ENCODE data around the gene MED12L.

Gene MED12L

DNA sequence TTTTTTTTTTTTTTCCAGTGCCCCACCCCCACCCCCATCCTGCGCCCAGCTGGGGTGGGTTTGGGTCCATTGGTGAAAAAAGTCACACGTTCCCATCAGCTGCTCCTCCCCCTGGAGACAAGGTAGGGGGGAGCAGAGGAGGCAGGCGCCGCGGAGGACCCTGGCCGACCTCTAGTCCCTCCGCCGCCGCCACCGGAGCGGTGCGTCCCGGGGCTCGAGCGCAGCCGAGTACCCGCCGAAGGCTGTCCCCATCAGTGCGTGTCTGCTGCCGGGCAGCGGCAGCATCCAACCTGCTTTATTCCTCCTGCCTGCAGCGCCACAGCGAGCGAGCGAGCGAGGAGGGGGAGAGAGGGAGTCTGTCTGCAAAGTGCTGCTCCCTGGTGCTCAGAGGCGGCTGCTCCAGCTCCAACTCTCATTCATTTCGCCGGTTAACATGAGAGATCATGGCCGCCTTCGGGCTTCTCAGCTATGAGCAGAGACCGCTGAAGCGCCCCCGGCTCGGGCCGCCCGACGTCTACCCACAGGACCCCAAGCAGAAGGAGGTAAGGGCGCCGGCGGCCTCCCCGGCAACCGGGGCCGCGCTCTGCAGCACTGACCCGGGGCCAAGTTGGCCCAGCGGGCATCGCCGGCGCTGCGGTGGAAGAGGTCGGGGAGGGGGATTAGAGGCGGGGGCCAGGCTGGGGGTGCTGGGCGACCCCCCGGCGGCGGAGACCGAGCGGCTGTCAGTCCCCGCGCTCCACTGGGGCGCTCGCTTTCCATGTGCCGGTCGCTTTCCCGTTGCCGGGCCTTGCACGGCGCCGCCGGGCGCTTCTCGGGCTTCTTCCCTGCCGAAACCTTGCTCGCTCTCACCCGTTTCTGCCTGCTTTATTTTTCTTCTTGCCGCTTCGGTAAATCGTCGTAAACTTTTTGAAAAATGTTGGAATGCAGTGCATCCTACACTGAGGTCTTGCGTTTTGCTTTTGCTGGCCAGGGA, 1.3 kb downstream of the MED12L start:
- peak; percentile 65 for DNase-seq (ENCODE audit: low spot score)

DNA sequence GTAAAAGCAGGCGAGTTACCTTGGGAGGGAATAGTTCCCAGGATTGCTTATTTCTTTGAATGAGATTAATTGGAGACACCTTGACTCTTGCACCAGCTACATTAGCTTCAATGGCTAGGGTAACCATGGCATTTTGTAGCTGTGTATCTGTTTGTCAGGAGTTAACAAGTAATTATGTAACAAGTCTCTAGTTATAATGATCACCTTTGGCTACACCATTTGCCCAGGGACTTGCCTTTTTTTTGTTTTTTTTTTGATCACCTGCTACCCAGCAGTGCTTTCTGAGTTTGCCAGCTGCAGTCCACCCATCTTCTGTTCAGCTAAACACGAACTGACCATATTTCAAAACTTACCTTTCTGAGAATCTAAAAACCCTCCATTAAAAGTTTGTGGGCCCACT, 2.2 kb downstream of the MED12L start:
- DNase-seq (ENCODE audit: low spot score), result no peak

DNA sequence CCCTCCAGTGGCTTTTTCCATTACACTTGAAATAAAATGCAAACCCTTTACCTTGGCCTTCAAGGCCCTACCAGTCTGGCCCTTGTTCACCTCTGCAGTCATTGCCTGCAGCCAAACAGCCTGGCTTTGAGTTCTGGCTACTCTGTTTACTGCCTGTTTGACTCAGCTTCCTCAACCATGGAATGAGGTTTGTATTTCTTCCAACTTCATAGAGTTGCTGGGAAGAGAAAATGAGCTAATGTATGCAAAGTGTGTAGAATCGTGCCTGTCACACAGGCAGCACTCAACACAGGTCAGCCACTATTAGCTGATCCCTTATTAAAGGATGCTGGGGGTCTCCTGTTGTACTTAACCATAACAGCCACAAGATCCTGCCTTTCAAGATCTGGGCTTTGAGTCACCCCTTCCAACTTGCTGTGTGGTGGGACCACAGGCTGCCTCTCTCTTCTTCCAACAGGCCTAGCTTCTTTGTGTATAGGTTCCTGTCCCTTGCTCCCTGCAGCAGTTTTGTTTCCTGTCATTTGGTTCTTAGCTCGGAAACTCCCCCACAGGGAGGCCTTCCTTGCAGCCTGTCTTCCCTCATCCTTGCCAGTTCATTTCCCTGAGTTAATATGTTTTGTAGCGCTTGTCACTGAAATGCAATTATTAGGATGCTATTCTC, 6.4 kb downstream of the MED12L start:
- no peak for DNase-seq (ENCODE audit: low spot score)

DNA sequence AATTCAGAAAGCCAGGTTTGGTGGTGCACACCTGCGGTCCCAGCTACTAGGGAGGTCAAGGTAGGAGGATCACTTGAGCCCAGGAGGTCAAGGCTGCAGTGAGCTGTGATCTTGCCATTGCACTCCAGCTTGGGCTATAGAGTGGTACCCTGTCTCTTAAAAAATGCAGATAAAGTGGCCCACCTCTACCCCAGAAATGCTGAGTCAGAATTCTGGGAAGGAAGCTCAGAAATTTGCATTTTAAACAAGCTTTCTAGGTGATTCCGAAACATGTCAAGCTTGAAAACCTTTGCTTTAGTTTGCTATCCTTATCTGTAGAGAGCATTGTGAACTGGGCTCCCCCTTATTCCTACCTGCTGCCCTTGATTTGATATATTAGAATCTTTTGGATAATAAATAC, 7.7 kb downstream of the MED12L start:
- DNase-seq (ENCODE audit: low spot score), result no peak

DNA sequence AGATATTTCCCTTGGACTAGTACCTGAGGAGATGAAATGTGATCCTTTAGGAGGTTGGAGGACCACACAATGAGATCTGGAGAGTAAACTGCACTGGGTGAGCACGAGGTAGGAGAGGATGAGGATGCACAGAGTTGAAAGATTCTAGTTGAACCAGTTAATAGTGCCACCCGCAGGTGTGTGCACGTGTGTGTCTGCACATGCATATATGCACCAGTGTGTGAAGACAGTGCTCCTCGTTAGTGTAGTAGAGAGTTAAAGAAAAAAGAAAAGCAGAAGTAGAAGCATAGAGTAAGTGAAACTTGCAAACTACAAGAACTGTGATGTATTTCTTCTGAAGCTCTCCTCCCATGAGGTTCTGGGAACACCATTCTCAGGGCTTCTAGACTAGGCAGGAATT, 8.4 kb downstream of the MED12L start:
- no peak for DNase-seq (ENCODE audit: low spot score)

DNA sequence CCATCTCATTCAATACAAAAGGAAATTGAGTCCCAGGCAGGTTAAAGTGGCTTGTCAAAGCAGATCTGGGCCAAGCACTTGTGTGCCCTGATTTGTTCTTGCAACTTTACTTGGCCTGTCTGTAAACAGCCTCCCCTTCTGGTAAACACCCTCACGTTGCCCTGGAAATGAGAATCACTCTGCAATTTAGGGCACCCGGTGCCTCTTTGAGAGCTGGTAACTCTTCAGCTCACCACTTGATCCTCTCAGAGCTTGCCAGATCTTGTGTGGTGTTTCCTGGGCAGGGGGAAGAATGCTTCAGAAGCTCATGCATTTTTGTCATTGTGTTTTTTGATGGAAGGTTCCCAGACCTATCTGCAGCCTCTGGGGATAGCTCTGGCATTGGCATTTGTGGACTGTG, 11.3 kb downstream of the MED12L start:
- no peak for DNase-seq (ENCODE audit: low spot score)

DNA sequence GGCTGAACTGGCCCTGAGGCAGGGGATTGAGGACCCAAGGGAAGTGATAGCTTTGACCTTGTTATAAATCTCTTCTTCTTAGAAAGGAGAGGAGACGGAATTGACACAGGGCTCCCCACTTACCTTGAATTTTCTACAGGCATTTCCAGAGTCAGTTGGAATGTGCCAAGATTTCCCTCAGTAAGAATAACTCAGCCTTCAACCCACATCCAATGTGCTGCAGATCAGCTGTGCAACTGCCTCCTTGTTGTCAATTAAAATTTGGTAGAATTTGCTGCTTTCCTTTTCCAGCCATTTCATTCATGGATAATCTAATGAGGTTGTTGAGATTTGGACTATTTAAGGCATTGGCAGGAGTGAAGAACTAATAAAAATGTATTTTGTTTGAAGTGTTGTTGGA, 14.6 kb downstream of the MED12L start:
- no peak for DNase-seq (ENCODE audit: low spot score)

DNA sequence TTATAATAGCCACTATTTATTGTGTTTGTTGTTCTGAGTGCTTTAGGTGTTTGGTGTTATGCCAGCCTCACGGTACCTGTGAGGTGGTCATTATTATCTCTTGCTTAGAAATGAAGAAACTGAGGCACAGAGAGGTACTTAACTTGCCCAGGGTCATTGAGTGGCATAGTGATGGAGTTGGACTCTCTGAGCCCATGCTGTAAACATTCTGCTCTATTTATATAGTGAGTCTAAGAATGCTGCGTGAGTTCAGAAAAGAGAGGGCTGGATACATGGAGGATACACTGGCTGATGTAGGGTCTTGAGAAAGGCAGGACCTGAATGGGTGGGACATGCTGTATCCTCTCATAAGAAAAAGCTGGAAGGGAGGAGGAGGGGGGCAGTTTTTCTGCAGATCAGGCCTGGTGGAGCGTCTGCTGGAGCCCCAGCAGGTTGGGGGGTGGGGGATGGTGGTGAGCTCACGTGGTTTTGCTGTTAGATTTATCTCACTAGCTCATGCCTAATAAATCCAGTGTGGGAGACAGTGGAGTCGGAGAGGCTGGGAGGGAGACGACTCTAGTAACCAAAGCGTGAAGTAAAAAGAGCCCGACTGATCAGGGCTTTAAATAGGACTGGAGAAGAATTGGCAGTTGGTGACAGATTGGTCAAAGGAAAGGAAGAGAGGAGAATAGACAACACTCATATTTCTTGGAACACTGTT, 16.0 kb downstream of the MED12L start:
- DNase-seq (ENCODE audit: low spot score), result no peak

DNA sequence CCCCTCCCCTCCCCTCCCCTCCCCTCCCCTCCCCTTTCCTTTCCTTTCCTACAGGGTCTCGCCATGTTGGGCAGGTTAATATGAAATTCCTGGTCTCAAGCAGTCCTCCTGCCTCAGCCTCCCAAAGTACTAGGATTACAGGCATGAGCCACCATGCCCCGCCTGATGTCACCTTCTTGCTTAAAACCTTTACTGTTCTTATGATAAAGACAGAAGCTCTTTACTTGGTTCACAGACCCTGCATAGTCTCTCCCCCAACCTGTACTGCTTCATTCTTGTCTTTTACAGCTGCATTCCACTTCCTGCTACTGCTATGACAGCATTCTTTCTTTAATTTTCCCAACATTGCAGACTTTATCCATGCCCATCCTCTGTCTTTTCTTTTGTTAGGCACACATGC, 20.8 kb downstream of the MED12L start:
- DNase-seq (ENCODE audit: low spot score), result no peak

DNA sequence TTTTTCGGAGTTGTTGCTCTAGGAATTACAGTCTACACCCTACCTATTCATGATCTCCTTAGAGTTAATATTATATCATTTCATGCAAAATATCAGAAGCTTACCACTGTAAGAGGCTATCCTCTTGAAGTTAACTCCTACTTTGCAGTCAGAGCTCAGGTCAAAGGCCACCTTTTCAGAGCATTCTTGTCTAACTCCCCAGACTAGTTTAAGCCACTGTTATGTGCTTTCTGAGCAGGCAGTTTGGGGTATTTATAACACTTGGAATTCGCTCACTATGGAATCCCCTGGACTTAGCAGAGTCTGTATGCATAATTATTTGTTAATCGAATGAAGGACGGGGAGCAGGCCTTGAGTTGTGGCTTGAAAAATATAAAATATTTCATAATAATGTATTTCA, 21.7 kb downstream of the MED12L start:
- no peak for DNase-seq (ENCODE audit: low spot score)

DNA sequence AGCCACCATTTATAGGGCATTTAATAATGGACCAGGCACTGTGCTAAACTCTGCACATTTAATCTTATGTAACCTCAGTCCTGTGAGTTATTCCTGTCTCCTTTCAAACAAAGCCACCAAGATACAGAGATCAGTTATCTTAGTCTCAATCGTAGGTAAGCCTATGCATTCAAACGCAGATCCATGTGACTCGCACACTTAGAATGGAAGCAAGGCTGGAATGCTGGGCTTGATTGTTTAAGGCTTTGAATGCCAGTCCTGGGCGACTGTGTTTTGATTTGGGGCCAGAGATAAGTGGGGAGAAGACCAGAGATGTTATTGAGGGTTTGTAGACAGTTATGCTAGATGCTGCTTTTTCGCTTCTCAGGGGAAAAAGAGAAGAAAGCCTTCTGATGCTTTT, 22.2 kb downstream of the MED12L start:
- no peak for DNase-seq (ENCODE audit: low spot score)

DNA sequence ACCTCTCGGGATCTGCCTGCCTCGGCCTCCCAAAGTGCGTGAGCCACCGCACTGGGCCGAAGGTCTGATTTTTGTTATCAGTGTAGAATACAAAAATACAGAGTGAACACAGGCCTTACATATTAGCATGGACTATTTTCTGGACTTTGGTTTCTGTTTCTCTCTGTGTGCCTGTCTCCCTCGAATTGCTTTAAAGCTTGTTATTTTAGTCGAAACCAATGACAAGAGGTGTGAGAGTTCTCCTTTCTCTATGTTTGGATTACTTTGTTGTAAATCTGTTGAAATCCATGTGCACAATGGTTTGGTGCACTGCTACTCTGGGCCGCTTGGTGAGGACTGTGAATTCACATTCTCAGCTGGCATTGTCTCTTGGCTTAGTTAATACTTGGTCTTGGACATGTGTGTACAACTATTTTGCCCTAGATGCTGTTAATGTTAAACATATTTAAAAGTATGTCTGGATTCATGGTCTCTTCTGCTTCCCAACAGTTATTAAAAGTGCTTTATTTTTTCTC, 23.9 kb downstream of the MED12L start:
- DNase-seq (ENCODE audit: low spot score), result no peak

DNA sequence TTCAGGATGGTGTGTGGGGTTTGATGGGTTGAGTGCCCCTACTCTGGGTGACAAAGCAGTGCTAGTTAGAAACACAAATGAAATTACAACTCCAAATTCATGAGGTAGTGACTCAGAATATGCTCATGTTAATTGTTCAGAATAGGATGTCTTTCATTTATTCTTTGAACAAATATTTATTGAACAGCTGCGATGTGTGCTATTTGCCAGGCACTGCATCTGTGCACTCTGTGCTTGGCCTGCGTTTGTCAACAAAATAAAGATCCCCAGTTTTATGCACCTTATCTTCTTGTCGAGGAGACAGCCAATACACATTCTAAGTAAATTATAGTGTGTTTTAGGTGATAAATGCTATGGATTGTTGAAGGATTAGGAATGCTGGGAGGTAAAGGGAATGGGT, 27.3 kb downstream of the MED12L start:
- DNase-seq (ENCODE audit: low spot score), result no peak

DNA sequence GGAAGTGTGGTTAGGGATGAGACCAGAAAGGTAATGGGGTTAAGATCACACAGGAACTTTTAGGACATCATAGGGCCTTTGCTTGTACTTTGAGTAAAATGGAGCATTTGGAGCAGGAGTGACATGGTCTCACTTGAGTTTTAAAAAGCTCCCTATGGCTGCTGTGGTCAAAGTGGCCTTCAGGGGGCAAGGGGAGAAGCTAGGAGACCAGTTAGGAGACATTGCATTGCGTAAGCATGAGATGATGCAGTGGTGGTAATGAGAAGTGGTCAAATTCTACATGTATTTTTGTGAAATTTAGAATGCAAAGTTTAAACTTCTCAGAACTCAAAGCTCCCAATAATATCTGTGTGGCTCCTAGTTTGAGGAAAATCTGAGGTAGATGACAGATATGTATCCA, 27.9 kb downstream of the MED12L start:
- no peak for DNase-seq (ENCODE audit: low spot score)

DNA sequence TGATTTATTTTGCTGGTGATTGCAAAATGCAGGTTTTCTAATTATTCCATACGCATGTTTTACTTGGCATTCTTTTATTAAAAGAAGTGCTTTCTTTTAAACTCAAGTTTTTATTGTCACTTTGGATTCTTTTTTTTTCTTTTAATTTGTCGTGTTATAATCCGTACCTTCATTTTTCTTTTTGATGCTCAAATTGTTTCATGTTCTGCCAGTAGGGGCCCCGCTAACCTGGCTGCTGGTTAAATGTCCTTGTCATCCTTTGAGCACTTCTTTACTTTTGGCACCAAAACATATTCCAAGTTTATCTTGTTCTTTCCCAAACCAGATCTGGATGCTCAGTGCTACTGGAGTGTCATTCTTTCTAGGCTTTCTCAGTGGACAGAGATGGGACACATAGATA, 31.6 kb downstream of the MED12L start:
- DNase-seq (ENCODE audit: low spot score), result no peak

DNA sequence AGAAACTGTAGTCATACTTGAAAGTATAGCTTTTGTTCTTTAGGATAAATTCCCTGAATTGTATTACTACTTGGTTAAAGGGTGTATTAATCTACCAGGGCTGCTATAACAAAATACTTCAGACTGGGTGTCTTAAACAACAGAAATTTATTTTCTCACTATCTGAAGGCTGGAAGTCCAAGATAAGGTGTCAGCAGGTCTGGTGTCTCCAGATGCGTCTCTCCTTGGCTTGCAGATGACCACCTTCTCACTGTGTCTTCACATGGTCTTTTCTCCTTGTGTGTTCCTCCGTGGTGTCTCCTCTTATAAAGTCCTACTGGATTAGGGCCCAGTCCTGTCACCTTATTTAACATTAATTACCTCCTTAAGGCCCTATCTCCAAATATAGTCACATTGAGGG, 33.7 kb downstream of the MED12L start:
- no peak for DNase-seq (ENCODE audit: low spot score)

DNA sequence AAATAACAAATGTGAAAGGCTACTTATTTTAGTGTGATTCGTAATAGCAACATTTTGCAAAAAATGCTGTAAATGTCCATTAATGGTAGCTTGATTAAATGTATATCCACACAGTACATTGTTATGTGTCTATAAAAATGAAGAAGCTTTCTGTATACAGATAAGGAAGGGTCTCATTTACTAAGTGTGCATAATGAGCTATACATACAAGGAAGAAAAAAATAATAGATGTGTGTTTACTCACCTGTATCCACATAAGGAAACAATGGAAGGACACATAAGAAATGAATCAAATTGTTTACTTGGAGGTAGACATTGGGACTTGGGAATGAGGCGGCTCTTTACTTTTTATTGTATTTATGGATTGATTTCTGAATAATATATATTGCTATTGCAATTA, 34.9 kb downstream of the MED12L start:
- DNase-seq (ENCODE audit: low spot score), result no peak

DNA sequence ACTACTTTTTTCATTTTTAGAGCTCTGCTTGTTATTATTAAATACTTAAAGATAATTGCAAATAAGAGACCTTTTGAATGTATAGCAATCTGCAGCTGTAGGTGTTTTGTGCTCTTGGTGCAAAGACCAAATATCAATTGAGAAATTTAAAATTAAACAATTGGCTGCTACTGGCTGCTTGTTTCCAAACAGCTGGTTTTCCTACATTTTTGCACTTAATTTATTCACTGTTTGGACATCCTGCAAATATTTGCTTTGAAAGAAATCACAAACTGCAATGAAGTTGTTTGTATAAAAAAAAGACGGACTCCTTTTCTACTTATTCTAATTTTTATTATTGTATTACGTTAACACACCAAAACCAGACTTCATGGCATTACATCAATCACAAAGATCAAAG, 35.6 kb downstream of the MED12L start:
- DNase-seq (ENCODE audit: low spot score), result no peak

DNA sequence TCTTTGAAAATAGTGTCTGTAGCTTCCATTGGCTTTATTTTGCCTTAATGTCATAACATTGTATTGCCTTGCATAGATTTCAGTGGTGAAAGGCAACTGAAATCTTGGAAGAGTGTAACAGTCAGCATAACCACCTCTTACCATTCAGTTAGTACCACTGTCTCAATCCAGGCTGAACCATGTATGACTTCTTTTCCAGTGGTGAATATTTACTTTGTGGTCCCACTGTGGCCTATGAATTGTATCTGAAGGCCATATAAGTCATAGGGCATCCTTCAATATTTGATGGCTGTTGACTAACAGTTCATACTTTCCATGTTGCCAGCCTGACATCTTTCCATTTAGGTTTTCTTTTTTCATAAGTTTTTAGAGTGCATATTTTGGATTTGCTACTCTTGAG, 38.4 kb downstream of the MED12L start:
- no peak for DNase-seq (ENCODE audit: low spot score)

DNA sequence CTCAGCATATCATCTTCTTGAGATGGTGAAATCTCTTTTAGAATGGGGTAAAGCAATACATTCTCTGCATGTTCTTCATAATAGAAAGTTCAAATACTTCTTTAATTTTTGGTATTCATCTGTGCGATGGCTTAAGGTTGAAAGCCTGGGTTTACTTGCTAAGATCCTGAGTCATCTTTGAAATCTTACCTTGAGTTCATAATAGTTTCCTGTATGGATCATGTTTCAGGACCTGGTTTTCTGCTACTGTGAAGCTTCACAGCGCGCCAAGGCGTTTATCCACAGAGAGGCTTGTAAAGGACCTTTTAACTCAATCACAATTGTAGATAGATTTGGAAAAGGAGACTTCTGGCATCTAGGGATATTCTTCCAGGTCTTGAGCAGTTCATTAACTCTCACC, 39.0 kb downstream of the MED12L start:
- DNase-seq (ENCODE audit: low spot score), result no peak

DNA sequence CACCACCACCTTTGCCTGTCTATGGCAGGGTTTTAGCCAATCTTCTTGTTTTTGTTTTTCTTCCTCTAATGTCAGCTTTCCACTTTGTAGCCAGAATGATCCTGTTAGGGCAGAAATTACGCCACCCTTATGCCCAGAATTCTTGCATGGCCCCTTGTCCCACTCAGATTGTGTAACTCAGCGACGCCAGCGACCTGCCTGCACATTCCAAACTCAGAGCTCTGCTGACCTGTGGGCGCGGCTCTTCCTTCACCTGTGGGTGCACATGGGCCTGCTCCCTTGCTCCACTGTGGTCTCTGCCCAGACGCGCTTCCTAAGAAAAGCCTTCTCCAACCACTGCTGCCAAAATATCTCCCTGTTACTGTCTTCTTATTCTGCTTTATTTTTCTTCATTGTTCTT, 45.0 kb downstream of the MED12L start:
- DNase-seq (ENCODE audit: low spot score), result no peak

DNA sequence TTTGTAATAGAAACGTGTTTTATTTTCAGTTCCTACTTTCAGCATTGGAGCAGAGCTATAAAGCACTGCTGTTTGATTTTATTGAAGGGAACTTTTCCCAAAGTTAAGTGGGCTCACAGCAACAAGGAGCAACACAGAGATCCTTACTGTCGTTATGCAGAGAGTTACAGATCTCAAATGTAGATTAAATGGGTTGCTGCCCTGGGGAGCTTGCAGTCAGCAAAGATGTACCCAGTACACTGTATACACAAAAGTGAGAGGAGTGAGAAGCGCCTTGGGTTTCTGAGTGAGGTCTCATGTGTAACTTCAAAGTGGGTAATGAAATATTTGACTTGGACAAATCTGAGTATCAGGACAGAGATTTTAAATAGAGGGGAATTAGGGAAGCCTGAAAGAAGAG, 47.7 kb downstream of the MED12L start:
- no peak for DNase-seq (ENCODE audit: low spot score)

DNA sequence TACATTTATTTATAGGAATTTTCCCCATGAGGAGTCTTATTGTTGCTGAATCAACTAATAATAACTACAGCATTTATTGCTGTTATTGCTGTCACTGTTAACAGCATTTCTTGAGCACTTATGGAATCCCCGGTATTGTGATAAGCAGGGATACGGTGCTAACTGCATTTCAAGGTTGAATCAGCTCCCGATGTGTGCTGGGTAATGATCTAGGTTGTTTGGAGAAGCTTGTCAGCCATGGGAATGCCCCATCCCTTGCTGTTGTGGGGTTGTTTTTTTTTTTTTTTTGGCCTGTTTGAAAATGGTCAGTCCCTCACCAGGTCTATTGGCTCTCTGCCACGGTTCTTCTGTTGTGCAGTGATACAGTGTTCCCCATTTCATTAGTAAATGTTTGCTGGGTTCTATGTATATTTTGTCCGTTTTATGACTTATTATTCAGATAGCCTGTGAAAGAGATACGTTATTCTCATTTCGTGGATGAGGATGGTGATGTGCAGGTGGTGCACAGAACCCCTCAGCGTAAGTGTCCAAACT, 48.5 kb downstream of the MED12L start:
- DNase-seq (ENCODE audit: low spot score), result no peak
